GM19395 (cell line): ENCODE measurements around the gene KNCN.

Experiments
- ATAC-seq: cut with Tn5 transposase; IDR thresholded peaks from one replicate; pipeline ENCODE4 v1.9.1; 2021; ENCODE audit warnings: mild to moderate bottlenecking, moderate library complexity; ENCODE audit not compliant: unreplicated experiment

The KNCN gene

DNA sequence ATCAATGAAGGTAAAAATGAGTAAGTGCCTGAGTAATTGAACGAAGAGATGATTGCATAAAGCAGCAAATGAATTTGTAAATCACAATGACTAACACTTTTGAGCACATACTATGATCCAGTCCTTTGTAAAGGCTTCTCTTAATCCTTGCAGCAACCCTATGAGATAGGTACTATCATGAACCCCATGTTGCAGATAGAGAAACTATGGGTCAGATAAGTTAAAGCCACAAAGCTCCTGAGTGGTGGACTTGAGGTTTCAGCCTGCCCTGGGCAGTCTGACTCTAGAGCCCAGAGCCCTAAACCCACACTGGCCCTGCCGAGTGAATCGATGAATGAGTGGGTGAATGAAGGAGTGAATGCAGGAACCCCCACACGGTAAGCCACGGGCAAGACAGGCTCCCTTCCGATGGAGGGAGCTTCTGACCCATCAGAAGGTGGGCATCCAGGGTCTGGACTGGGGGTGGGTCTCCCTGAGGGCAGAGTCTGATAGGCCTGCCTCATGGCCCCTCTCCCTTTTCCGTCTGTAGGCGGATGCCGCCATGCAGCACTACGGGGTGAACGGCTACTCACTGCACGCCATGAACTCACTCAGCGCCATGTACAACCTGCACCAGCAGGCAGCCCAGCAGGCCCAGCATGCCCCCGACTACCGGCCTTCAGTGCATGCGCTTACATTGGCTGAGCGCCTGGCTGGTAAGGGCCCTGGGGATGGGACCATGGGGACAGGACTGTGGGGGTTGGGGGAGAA is 44.8 kb downstream of the KNCN start:
- ATAC-seq: no peak

- no peak for ATAC-seq
These were observed 48.0 kb downstream of the KNCN start for GRCh38 chr1:46503421-46503820.

DNA sequence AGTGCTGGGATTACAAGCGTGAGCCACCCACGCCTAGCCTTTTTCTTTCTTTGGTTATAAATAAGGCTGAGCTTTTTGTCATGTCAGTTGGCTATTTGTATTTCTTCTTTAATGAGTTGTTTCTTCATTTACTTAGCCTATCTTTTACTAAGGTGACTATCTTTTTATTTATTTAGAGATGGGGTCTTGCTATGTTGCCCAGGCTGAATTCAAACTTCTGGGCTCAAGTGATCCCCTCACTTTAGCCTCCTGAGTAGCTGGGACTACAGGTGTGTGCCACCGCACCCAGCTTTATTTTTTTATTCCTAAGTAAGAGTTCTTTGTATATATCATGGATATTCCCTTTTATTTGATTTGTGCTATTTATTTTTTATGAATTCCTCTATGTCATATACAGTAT is 49.9 kb downstream of the KNCN start:
- no peak for ATAC-seq

DNA sequence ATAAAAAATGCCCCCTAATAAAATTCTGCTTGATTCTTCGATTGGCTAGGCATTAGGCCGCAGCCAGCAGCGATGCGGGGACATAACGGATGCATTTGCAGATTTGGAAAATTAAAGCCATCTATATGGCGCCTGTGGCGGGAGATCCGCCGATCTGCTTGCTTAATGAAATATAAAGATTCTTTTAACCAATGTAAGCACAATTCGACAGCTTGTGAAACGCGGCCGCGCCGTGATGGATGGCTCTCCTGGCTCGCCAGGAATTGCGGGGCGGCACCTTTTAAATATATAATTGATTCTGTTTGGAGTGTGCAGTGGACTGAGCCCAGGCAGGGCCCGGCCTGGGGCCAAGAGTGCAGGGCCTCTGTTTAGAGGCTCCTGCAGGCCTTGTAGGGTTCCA is 53.8 kb downstream of the KNCN start:
- no peak for ATAC-seq

DNA sequence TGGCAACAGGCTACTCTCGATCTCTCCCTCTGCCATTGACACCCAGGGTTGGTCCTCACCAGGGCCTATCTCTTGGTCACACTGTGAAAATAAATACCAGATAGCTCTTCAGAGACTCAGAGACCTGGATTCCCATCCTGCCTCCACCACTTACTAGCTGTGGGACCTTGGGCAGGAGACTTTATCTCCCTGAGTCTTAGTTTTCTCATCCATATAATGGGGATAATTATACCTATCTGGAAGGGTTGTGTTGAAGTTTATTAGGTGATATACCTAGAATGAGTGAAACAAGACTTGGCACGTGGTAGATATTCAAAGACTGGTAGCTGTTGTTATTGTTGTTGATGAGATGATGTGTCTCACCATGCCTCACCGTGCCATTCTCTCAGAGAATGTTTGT is 54.4 kb downstream of the KNCN start:
- ATAC-seq: no peak

GRCh38 chr1:46496505-46496904 is 54.9 kb downstream of the KNCN start:
- no peak for ATAC-seq

DNA sequence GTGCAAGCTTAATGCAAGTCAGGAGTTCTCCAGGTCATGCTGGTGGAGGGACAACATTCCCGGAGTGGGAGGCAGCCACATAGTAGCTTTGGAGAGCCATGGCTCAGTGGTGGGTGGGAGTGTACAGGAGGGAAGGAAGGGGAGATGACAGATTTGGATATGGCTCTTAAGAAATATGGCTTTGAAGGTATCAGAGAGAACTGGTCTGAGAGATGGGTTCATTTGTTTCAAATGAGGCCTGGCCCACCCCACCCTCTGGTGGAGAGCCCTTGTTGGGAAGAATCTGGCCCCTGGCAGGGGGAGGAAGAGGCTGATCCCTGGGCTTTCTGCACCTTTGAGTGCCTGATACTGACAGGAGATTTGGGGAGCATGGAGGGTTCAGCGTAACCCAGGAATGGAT is 55.7 kb downstream of the KNCN start:
- ATAC-seq: no peak
